Nephron (organoid): ENCODE measurements around the gene EIF6.
"Not testable (repeated sequence)": the region's sequence is repeated elsewhere in the genome, so short reads cannot be mapped to it uniquely, and the experiment has no call there.

Experiments
- H3K27ac Mint-ChIP-seq, 3 experiments: 2 replicates each; pipeline ENCODE4 v1.8.0; 2020; ENCODE audit warnings: mixed read lengths in 3 of 3, mild to moderate bottlenecking in 2 of 3, moderate library complexity in 1 of 3
- H3K27me3 Mint-ChIP-seq: 2 replicates; pipeline ENCODE4 v1.8.0; 2021; ENCODE audit warnings: low read depth, mild to moderate bottlenecking, moderate library complexity, mixed read lengths
- H3K36me3 Mint-ChIP-seq: 2 replicates; pipeline ENCODE4 v1.8.0; 2020; ENCODE audit warnings: low read depth, mixed read lengths
- H3K4me1 Mint-ChIP-seq: 2 replicates; pipeline ENCODE4 v1.8.0; 2020; ENCODE audit warnings: mixed read lengths
- H3K4me3 Mint-ChIP-seq, 3 experiments: 2 replicates each; pipeline ENCODE4 v1.8.0; 2020; ENCODE audit warnings: mild to moderate bottlenecking in 3 of 3, mixed read lengths in 3 of 3, moderate library complexity in 2 of 3
- H3K9me3 Mint-ChIP-seq: 2 replicates; pipeline ENCODE4 v1.8.0; 2020; ENCODE audit warnings: mixed read lengths
- CTCF ChIP-seq, 3 experiments: fragments of 200-600 bp; sonication (generic); IDR thresholded peaks; one replicate each; pipeline ENCODE4 v1.5.0; 2021; ENCODE audit warnings: antibody characterized with exemption in 3 of 3; ENCODE audit not compliant: unreplicated experiment in 3 of 3

EIF6 gene

DNA sequence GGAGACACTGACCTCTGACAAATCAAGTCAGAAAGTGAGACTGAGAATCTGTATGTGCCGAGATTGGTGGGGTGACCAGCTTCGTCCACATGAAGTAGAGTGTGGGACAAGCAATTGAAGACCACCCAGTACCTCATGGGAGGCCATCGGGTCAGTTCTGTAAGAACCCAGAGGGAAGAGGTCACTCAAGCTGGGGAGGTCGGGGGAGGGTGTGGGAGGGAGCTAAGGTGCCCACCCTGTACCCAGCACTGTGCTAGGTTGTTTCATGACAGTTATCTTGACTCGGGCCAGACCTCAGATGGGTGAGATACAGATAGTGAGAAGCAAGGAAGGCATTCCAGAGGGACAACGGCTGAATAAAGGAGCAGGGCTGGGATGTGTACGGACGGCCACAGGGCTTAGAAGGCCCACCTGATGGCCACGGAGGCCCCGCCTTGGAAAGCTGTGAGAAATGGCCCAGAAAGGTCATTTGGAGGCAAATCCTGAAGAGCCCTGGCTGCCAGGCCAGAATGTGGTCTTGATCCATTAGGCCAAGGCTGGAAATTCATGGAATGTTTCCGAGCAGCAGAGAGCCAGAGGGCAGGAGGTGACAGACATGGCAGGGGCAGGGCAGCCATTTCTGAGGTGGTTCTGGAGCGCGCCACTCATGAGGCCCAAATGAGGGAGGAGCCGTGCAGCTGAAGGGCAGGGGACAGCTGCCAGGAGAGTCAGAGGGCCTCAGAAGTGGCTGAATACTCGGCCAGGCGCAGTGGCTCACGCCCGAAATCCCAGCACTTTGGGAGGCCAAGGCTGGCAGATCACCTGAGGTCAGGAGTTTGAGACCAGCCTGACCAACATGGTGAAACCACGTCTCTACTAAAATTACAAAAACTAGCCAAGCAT is 14.3 kb downstream of the EIF6 start:
- peaks cover 10% of the 10 kb centered on the region for H3K36me3 Mint-ChIP-seq
- H3K27ac Mint-ChIP-seq, result peak overlapping the region in 1 of 3 experiments; percentile 51
- H3K4me1 Mint-ChIP-seq, result no peaks in the 10 kb centered on the region
- no peaks in the 10 kb centered on the region for H3K9me3 Mint-ChIP-seq
- H3K4me3 Mint-ChIP-seq, result peak overlapping the region in 1 of 3 experiments; percentile 44
- peaks cover 4% of the 10 kb centered on the region for H3K27me3 Mint-ChIP-seq
- no peak for TF ChIP-seq CTCF (IDR thresholded peaks at IDR 0.05; ENCODE audit: unreplicated experiment in 3 of 3)

- Mint-ChIP-seq H3K27ac (peak overlapping the region; percentile 15 to 71 (median 42)), H3K27me3 (peaks cover 4% of the 10 kb centered on the region), H3K9me3 (no peaks in the 10 kb centered on the region), H3K36me3 (peaks cover 10% of the 10 kb centered on the region), H3K4me1 (no peaks in the 10 kb centered on the region), H3K4me3 (no peak overlapping the region)
- peak; percentile 73 to 78 (median 74) for TF ChIP-seq CTCF (IDR thresholded peaks at IDR 0.05; ENCODE audit: unreplicated experiment in 3 of 3)
These were observed 15.4 kb downstream of the EIF6 start for GRCh38 chr20:35269055-35269781.

DNA sequence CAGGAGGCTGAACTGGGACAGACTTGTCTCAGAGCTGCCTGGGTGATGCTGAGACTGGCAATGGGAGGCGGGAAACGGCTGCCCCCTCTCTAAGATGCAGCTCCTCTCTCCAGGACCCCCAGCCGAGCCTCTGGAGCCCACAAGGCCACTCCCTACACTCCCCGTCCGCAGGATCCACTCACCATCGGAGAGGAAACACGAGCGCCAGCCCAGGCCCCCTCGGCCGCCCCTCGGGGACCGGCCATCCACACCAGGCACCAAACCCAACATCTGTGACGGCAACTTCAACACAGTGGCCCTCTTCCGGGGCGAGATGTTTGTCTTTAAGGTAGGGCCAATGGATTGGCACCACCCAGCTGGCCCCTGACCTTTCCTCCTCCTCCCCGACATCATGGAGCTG is 17.5 kb downstream of the EIF6 start:
- Mint-ChIP-seq H3K27me3 (no peaks in the 10 kb centered on the region), H3K9me3 (no peaks in the 10 kb centered on the region), H3K36me3 (peaks cover 10% of the 10 kb centered on the region), H3K4me1 (peaks cover 11% of the 10 kb centered on the region), H3K4me3 (no peak overlapping the region), H3K27ac (no peak overlapping the region)
- no peak for TF ChIP-seq CTCF (IDR thresholded peaks at IDR 0.05; ENCODE audit: unreplicated experiment in 3 of 3)

DNA sequence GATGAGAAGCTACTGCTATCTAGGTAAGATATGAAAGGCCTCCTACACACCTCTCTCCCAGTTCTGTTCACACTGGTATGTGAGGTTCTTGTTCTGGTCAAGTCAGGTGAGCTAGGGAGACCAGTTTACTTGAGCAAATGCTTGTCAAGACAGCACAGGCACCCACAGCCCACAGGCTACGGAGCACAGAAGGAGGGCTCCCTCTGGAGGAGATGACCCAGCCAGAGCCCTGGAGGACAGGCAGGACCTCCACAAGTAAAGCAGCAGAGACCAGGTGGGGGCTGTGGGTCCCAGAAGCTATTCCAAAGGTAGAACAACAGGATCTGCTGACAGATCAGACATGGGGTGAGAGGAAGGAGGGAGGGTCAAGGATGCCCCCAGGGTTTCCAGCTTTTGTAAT is 19.8 kb downstream of the EIF6 start:
- TF ChIP-seq CTCF (IDR thresholded peaks at IDR 0.05; ENCODE audit: unreplicated experiment in 3 of 3), result no peak
- H3K9me3 Mint-ChIP-seq, result no peaks in the 10 kb centered on the region

DNA sequence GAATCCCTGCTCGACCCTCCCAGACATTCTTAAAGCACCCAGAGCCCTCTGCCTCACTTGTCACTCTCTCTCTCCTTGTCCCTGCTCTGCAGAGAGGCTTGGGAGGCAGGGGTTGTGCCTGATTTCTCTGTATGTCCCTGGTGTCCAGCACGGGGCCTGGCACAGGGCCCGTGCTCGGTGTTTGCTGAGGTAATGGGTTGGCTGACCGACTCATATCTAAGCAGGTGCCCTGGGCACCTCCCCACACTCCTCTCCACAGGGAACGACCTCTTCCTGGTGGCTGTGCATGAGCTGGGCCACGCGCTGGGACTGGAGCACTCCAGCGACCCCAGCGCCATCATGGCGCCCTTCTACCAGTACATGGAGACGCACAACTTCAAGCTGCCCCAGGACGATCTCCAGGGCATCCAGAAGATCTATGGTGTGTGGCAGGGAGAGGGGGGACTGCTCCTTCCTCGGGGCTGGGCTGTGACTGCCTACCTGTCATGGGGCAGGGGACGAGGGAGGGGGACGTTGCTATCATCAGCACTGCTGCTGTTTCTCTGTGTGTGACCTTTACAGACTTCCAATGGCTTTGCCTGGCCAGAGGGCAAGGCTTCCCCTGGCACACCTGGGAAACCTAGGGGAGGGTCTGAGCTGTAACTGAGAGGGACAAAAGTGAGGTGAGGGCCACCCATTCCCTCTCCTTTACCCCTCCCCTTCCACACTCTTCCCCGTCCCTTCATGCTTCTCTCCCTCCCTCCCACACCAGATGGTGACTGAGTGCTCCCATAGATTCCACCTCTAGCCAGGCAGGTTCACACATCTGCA is 20.8 kb downstream of the EIF6 start:
- Mint-ChIP-seq H3K27me3 (peaks cover 6% of the 10 kb centered on the region), H3K4me3 (peak overlapping the region in 2 of 3 experiments; percentile 2 to 12), H3K27ac (peak overlapping the region; percentile 99 to 100 (median 99)), H3K9me3 (no peaks in the 10 kb centered on the region), H3K4me1 (peaks cover 11% of the 10 kb centered on the region), H3K36me3 (no peaks in the 10 kb centered on the region)
- no peak for TF ChIP-seq CTCF (IDR thresholded peaks at IDR 0.05; ENCODE audit: unreplicated experiment in 3 of 3)

More for the DNA sequence above, 19.8 kb downstream of the EIF6 start:
- Mint-ChIP-seq H3K4me3 (no peak overlapping the region), H3K4me1 (peaks cover 11% of the 10 kb centered on the region), H3K27ac (peak overlapping the region in 2 of 3 experiments; percentile 81 to 99), H3K36me3 (peaks cover 4% of the 10 kb centered on the region), H3K27me3 (no peaks in the 10 kb centered on the region)

- peaks cover 17% of the 10 kb centered on the region for H3K4me1 Mint-ChIP-seq
- H3K4me3 Mint-ChIP-seq, result peak overlapping the region in 2 of 3 experiments; percentile 2 to 12
- not testable (repeated sequence) for H3K9me3 Mint-ChIP-seq, H3K36me3 Mint-ChIP-seq, H3K27me3 Mint-ChIP-seq
- H3K27ac Mint-ChIP-seq, result peak overlapping the region; percentile 99 to 100 (median 99)
These were observed 21.6 kb downstream of the EIF6 start for GRCh38 chr20:35262731-35263531.

DNA sequence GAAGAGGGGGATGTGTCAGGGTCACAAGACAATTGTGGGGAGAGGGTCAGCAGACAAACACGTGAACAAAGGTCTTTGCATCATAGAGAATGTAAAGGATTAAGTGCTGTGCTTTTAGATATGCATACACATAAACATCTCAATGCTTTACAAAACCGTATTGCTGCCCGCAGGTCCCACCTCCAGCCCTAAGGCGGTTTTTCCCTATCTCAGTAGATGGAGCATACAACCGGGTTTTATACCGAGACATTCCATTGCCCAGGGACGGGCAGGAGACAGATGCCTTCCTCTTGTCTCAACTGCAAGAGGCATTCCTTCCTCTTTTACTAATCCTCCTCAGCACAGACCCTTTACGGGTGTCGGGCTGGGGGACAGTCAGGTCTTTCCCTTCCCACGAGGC is 22.3 kb downstream of the EIF6 start:
- not testable (repeated sequence) for H3K9me3 Mint-ChIP-seq

More for the DNA sequence above, 22.3 kb downstream of the EIF6 start:
- H3K36me3 Mint-ChIP-seq, H3K4me3 Mint-ChIP-seq, H3K27me3 Mint-ChIP-seq: not testable (repeated sequence)
- peaks cover 24% of the 10 kb centered on the region for H3K4me1 Mint-ChIP-seq
- H3K27ac Mint-ChIP-seq, result peak overlapping the region in 2 of 3 experiments; percentile 23 to 69
